ENCODE data around the gene MMP24OS. TPM values are rescaled to one million over a fixed set of nuclear protein-coding genes. Genes with fewer than 3 reads are reported as not detected.

Gene MMP24OS
- polyA plus RNA-seq, 4 donors, result 29.3 to 53.2 (median 41.5) TPM

Other genes with a start within 250 kb of the MMP24OS start
- gene TRPC4AP, start 185.3 kb downstream of the MMP24OS start, polyA plus RNA-seq (ENCODE audit: insufficient read length in 4 of 4), result 10 to 100 TPM; 68.6 to 73.6 (median 69.3) TPM
- 10 to 100 TPM; 16.1 to 18.7 (median 17.2) TPM for gene EDEM2, start 130.8 kb downstream of the MMP24OS start, polyA plus RNA-seq (ENCODE audit: insufficient read length in 4 of 4)
- 10 to 100 TPM in 1 of 4 donors, 1 to 10 TPM in 3; 7.6 to 13.0 (median 8.9) TPM for gene PROCR, start 106.0 kb downstream of the MMP24OS start, polyA plus RNA-seq (ENCODE audit: insufficient read length in 4 of 4)
- 1 to 10 TPM; 1.6 to 2.1 (median 1.8) TPM for gene MMP24, start 51.4 kb downstream of the MMP24OS start, polyA plus RNA-seq (ENCODE audit: insufficient read length in 4 of 4)
- gene EIF6, start 6.7 kb upstream of the MMP24OS start, polyA plus RNA-seq (ENCODE audit: insufficient read length in 4 of 4), result 100 to 1,000 TPM; 123 to 173 (median 137) TPM
- under 1 TPM in 3 of 4 donors, not detected in 1; 0.06 to 0.07 (median 0.06) TPM for gene FAM83C, start 14.3 kb upstream of the MMP24OS start, polyA plus RNA-seq (ENCODE audit: insufficient read length in 4 of 4)
- gene UQCC1, start 133.9 kb upstream of the MMP24OS start, polyA plus RNA-seq (ENCODE audit: insufficient read length in 4 of 4), result 10 to 100 TPM; 48.7 to 64.4 (median 58.8) TPM
- gene GDF5, start 160.1 kb upstream of the MMP24OS start, polyA plus RNA-seq (ENCODE audit: insufficient read length in 4 of 4), result under 1 TPM; 0.08 to 0.12 (median 0.09) TPM
- gene CEP250, start 177.5 kb upstream of the MMP24OS start, polyA plus RNA-seq (ENCODE audit: insufficient read length in 4 of 4), result 10 to 100 TPM; 43.0 to 50.7 (median 48.9) TPM

Measured in right renal pelvis (tissue), 4 donors.